WERI-Rb-1 (cell line): ENCODE measurements around the gene MAPK14.
A peak's percentile ranks its signal among the peaks of the same experiment; 100 is the strongest.

Experiments
- DNase-seq: peaks from one replicate; pipeline ENCODE4 v3.0.0-alpha.2; 2020
- H3K27ac ChIP-seq: fragments of 250-450 bp; sonication (Bioruptor Pico); 2 replicates; pipeline ENCODE4 v1.5.1; 2020; ENCODE audit warnings: mild to moderate bottlenecking, moderate library complexity
- H3K27me3 ChIP-seq: fragments of 250-450 bp; sonication (Bioruptor Pico); 2 replicates; pipeline ENCODE4 v1.5.1; 2021; ENCODE audit warnings: mild to moderate bottlenecking, low read depth, moderate library complexity; ENCODE audit not compliant: insufficient read depth, severe bottlenecking
- H3K36me3 ChIP-seq: fragments of 250-450 bp; sonication (Bioruptor Pico); 2 replicates; pipeline ENCODE4 v1.5.1; 2020; ENCODE audit warnings: mild to moderate bottlenecking, moderate library complexity
- H3K4me3 ChIP-seq: 2 replicates; pipeline ENCODE4 v1.5.1; 2011; ENCODE audit warnings: low read depth, mild to moderate bottlenecking, control low read depth, low read length
- H3K9me3 ChIP-seq: fragments of 250-450 bp; sonication (Bioruptor Pico); 2 replicates; pipeline ENCODE4 v1.5.1; 2021; ENCODE audit warnings: mild to moderate bottlenecking, moderate library complexity; ENCODE audit not compliant: severe bottlenecking
- CTCF ChIP-seq: IDR thresholded peaks from 2 replicates; pipeline ENCODE4 v1.5.1; 2011; ENCODE audit warnings: low read depth, mild to moderate bottlenecking, control low read depth, inconsistent platforms, low read length

MAPK14 gene

GRCh38 chr6:36147294-36147693 is 119.7 kb downstream of the MAPK14 start:
- H3K36me3 ChIP-seq: no peaks in the 10 kb centered on the region
- no peak overlapping the region for H3K27ac ChIP-seq
- H3K27me3 ChIP-seq: no peaks in the 10 kb centered on the region
- no peak overlapping the region for H3K4me3 ChIP-seq
- TF ChIP-seq CTCF: no peak
- H3K9me3 ChIP-seq: no peaks in the 10 kb centered on the region
- no peak for DNase-seq

- Histone ChIP-seq H3K27ac (peak overlapping the region; percentile 13; the same call in 1 of the 2 replicates), H3K4me3 (no peak overlapping the region), H3K9me3 (no peaks in the 10 kb centered on the region), H3K36me3 (no peaks in the 10 kb centered on the region), H3K27me3 (no peaks in the 10 kb centered on the region)
- DNase-seq: no peak
- no peak for TF ChIP-seq CTCF
Measured at GRCh38 chr6:36149476-36149875, 121.9 kb downstream of the MAPK14 start.

- Histone ChIP-seq H3K27me3 (no peaks in the 10 kb centered on the region), H3K36me3 (no peaks in the 10 kb centered on the region), H3K9me3 (no peaks in the 10 kb centered on the region), H3K4me3 (no peak overlapping the region), H3K27ac (no peak overlapping the region)
- no peak for TF ChIP-seq CTCF
- no peak for DNase-seq
Measured at GRCh38 chr6:36150283-36150682, 122.7 kb downstream of the MAPK14 start.

GRCh38 chr6:36154286-36154685 is 126.7 kb downstream of the MAPK14 start:
- H3K27me3 ChIP-seq: no peaks in the 10 kb centered on the region
- no peak overlapping the region for H3K27ac ChIP-seq
- H3K36me3 ChIP-seq: no peaks in the 10 kb centered on the region
- TF ChIP-seq CTCF: no peak
- DNase-seq: no peak
- H3K9me3 ChIP-seq: peaks cover 2% of the 10 kb centered on the region
- H3K4me3 ChIP-seq: no peak overlapping the region

- no peak overlapping the region for H3K27ac ChIP-seq
- no peak for DNase-seq
- H3K9me3 ChIP-seq: peaks cover 6% of the 10 kb centered on the region
- no peaks in the 10 kb centered on the region for H3K27me3 ChIP-seq
- no peak for TF ChIP-seq CTCF
- no peaks in the 10 kb centered on the region for H3K36me3 ChIP-seq
- no peak overlapping the region for H3K4me3 ChIP-seq
Measured at GRCh38 chr6:36155662-36156061, 128.1 kb downstream of the MAPK14 start.

GRCh38 chr6:36160147-36160760 is 132.6 kb downstream of the MAPK14 start:
- Histone ChIP-seq H3K27ac (no peak overlapping the region), H3K36me3 (no peaks in the 10 kb centered on the region), H3K4me3 (no peak overlapping the region), H3K27me3 (no peaks in the 10 kb centered on the region), H3K9me3 (peaks cover 6% of the 10 kb centered on the region)
- no peak for TF ChIP-seq CTCF
- DNase-seq: no peak
